Panc1 (cell line): ENCODE measurements around the gene ADAMTS9. TPM values are rescaled to one million over a fixed set of nuclear protein-coding genes. Genes with fewer than 3 reads are reported as not detected.

Source experiments
- ATAC-seq: fragments of 200-7000 bp; cut with Tn5 transposase; 2 replicates; pipeline ENCODE4 v1.9.1; 2020; ENCODE audit warnings: mild to moderate bottlenecking, moderate library complexity
- BruUV-seq: library from RNA; stranded (reverse); fragments of 400-500 nt; replicated peaks from 2 replicates; lab custom pipeline; 2021; lab: Mats Ljungman, UMichigan
- CTCF ChIA-PET: fragments of 300-600 bp; sonication (Branson Sonifier 250); formaldehyde crosslinking; loops from one replicate; lab custom pipeline; 2022; ENCODE audit warnings: antibody characterized with exemption; lab: Charles Lee
- POLR2A ChIA-PET: fragments of 300-600 bp; sonication (Branson Sonifier 250); formaldehyde crosslinking; loops from one replicate; lab custom pipeline; 2022; ENCODE audit warnings: antibody characterized with exemption; lab: Charles Lee
- DNase-seq: peaks from one replicate; pipeline ENCODE4 v3.0.0-alpha.2; 2010; ENCODE audit warnings: low read depth, low spot score
- H3K27ac ChIP-seq: 2 replicates; pipeline ENCODE4 v1.5.1; 2011; ENCODE audit warnings: mild to moderate bottlenecking, low read length, inconsistent platforms
- H3K27me3 ChIP-seq: fragments of 200-500 bp; sonication (Bioruptor generic); 2 replicates; pipeline ENCODE4 v1.6.0; 2014; ENCODE audit warnings: low read length, inconsistent platforms; ENCODE audit not compliant: control insufficient read depth, insufficient read depth
- H3K36me3 ChIP-seq: fragments of 200-500 bp; sonication (Bioruptor generic); 2 replicates; pipeline ENCODE4 v1.5.1; 2014; ENCODE audit warnings: inconsistent platforms, mild to moderate bottlenecking, low read length, moderate library complexity; ENCODE audit not compliant: control insufficient read depth, insufficient read depth
- H3K4me1 ChIP-seq: 2 replicates; pipeline ENCODE4 v1.5.1; 2011; ENCODE audit warnings: inconsistent platforms, mild to moderate bottlenecking, low read length, moderate library complexity; ENCODE audit not compliant: control insufficient read depth, insufficient read depth
- H3K4me3 ChIP-seq, 2 experiments: 2 replicates each; pipeline ENCODE4 v1.5.1; 2011 to 2012; ENCODE audit warnings: low read depth in 2 of 2, low read length in 2 of 2, mild to moderate bottlenecking in 2 of 2, inconsistent platforms in 1 of 2, moderate library complexity in 1 of 2
- H3K9me3 ChIP-seq: fragments of 200-500 bp; sonication (Bioruptor generic); 2 replicates; pipeline ENCODE4 v1.5.1; 2014; ENCODE audit warnings: low read depth, mild to moderate bottlenecking, inconsistent platforms, low read length, moderate library complexity; ENCODE audit not compliant: control insufficient read depth, insufficient read depth
- CTCF ChIP-seq: fragments of 450-650 bp; IDR thresholded peaks from 2 replicates; pipeline ENCODE4 v1.5.1; 2017; ENCODE audit warnings: mild to moderate bottlenecking
- POLR2AphosphoS5 ChIP-seq: IDR thresholded peaks from 2 replicates; pipeline ENCODE4 v1.6.1; 2012; ENCODE audit warnings: mild to moderate bottlenecking, low read depth, low read length, moderate library complexity
- REST ChIP-seq, 2 experiments: IDR thresholded peaks; 2 replicates each; pipeline ENCODE4 v1.6.1; 2011 to 2012; ENCODE audit warnings: low read depth in 2 of 2, control low read depth in 1 of 2, low read length in 1 of 2, mild to moderate bottlenecking in 1 of 2, moderate library complexity in 1 of 2; ENCODE audit not compliant: insufficient read depth in 1 of 2
- SIN3A ChIP-seq: IDR thresholded peaks from 2 replicates; pipeline ENCODE4 v1.6.1; 2012; ENCODE audit warnings: low read depth, mild to moderate bottlenecking, low read length, moderate library complexity, borderline replicate concordance; ENCODE audit not compliant: insufficient read depth
- TCF7L2 ChIP-seq: IDR thresholded peaks from 2 replicates; pipeline ENCODE4 v1.6.1; 2011; ENCODE audit warnings: mild to moderate bottlenecking, low read depth, low read length, inconsistent platforms
- in situ Hi-C: cut with HindIII; loops from 2 replicates; pipeline ENCODE4 v1.10.0; 2016; ENCODE audit warnings: low sequenced_read_pairs, low pct_unique_long_range_greater_than_20kb
- intact Hi-C: fragments of 100-400 bp; cut with micrococcal nuclease; formaldehyde crosslinking; loops from one replicate; pipeline ENCODE4 v1.10.0; 2022; ENCODE audit not compliant: unreplicated experiment
- total RNA-seq: library from RNA; stranded (reverse); gene quantifications from one replicate; pipeline ENCODE4 v1.2.1, GENCODE V29; 2021; ENCODE audit not compliant: unreplicated experiment

Gene ADAMTS9
- total RNA-seq, 1 experiment from 2014 or later = 0.05 TPM

- ChIA-PET CTCF (no interaction called here), POLR2A (interaction anchor here (0.6 kb wide), 1 partner anchor 40 kb away, joined by 3 read pairs; no protein-coding TSS in a partner anchor)
- ATAC-seq (no peak), DNase-seq (no peak)
- no peaks in the 10 kb centered on the region for H3K4me1 ChIP-seq
- BruUV-seq = no TSS peak
- TF ChIP-seq CTCF (no peak), SIN3A (no peak), REST (IDR thresholded peaks at IDR 0.05; ENCODE audit: insufficient read depth in 1 of 2, low read depth in 2 of 2, low read length in 1 of 2) (no peak), TCF7L2 (no peak), POLR2AphosphoS5 (no peak)
- no peak overlapping the region for H3K27ac ChIP-seq
- no peaks in the 10 kb centered on the region for H3K9me3 ChIP-seq
- H3K4me3 ChIP-seq = no peak overlapping the region
- intact Hi-C loops = no loop called here
- in situ Hi-C loops = no loop called here
- H3K27me3 ChIP-seq = no peaks in the 10 kb centered on the region
- H3K36me3 ChIP-seq = no peaks in the 10 kb centered on the region
Observed at GRCh38 chr3:64508140-64508539, 179.7 kb downstream of the ADAMTS9 start.

- H3K4me3 ChIP-seq = no peak overlapping the region
- CTCF ChIA-PET = no interaction called here
- TF ChIP-seq SIN3A (no peak), POLR2AphosphoS5 (no peak), CTCF (no peak), REST (IDR thresholded peaks at IDR 0.05; ENCODE audit: insufficient read depth in 1 of 2, low read depth in 2 of 2, low read length in 1 of 2) (no peak), TCF7L2 (no peak)
- H3K36me3 ChIP-seq = no peaks in the 10 kb centered on the region
- no peaks in the 10 kb centered on the region for H3K27me3 ChIP-seq
- POLR2A ChIA-PET = interaction anchor here (0.6 kb wide), 1 partner anchor 1222 kb away, joined by 3 read pairs; no protein-coding TSS in a partner anchor
- no peaks in the 10 kb centered on the region for H3K9me3 ChIP-seq
- DNase-seq (no peak), ATAC-seq (no peak)
- H3K27ac ChIP-seq = no peak overlapping the region
- intact Hi-C loops (no loop called here), in situ Hi-C loops (no loop called here)
- H3K4me1 ChIP-seq = no peaks in the 10 kb centered on the region
- BruUV-seq = no TSS peak
Observed at GRCh38 chr3:64506255-64506654, 181.5 kb downstream of the ADAMTS9 start.
